GM12891 (cell line): Measurements from ENCODE around the gene NRIP2.

Experiments used
- DNase-seq: peaks from one replicate; pipeline ENCODE4 v3.0.0; 2011; ENCODE audit warnings: low spot score; ENCODE audit not compliant: insufficient read length
- FAIRE-seq: peaks from 2 replicates; lab custom pipeline; 2011; peaks lifted over from hg19 to GRCh38; lab: Jason Lieb, UNC
- PAX5 ChIP-seq: IDR thresholded peaks from 2 replicates; pipeline ENCODE4 v1.6.1; 2011; ENCODE audit warnings: low read length, moderate library complexity, mild to moderate bottlenecking; ENCODE audit not compliant: insufficient read depth, severe bottlenecking
- POLR2A ChIP-seq: IDR thresholded peaks from 2 replicates; pipeline ENCODE4 v1.6.1; 2011; ENCODE audit warnings: low read depth, low read length, control low read depth
- POLR2AphosphoS5 ChIP-seq: IDR thresholded peaks from 2 replicates; pipeline ENCODE4 v1.6.1; 2011; ENCODE audit warnings: low read depth, low read length, control low read depth
- POU2F2 ChIP-seq: IDR thresholded peaks from 2 replicates; pipeline ENCODE4 v1.6.1; 2011; ENCODE audit warnings: low read depth, mild to moderate bottlenecking, control low read depth, low read length, moderate library complexity
- SPI1 ChIP-seq: IDR thresholded peaks from 2 replicates; pipeline ENCODE4 v1.6.1; 2011; ENCODE audit warnings: low read depth, low read length, control low read depth
- TAF1 ChIP-seq: IDR thresholded peaks from 2 replicates; pipeline ENCODE4 v1.6.1; 2011; ENCODE audit warnings: low read depth, low read length, control low read depth

The NRIP2 gene

DNA sequence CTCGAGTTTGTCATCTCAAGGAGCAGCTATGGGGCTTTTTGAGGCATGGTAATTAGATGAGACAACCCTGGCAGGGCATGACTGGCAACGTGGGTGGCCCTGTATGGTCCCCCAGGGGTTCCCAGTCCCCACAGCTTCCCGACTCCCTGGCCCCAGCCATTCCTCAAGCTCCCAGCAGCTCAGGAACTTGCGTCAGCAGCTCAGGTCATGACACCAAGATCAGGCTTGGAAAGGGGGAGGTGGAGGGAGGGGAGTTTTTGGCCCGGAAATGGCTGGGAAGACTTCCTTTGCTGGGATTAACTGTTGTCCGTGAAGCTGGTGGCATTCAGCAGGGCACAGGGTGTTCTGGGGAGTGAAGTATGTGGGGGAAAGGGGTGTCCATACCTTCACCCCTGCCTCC lies 10.4 kb upstream of the NRIP2 start:
- TF ChIP-seq POU2F2 (no peak), POLR2AphosphoS5 (no peak), PAX5 (no peak), POLR2A (no peak), SPI1 (no peak), TAF1 (no peak)
- DNase-seq (no peak), FAIRE-seq (no peak)

DNA sequence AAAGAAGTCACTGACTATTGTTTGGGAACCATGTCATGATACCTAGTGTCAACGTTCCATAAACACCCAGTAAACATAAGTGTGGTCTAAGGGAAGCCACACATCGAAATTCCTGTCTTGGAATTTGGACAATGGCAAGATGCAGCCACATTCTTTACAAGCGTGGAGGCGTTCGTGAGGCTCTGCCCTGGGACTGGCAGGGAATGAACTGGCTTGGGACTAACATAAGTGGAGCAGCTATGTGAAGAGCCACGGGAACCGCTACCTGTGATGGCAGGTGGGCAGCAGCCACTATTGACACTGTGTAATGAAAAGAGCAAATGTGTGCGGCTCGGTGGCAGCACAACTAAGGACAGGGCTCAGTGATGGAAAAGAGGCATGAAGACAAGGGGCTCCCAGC lies 10.0 kb upstream of the NRIP2 start:
- FAIRE-seq: no peak
- DNase-seq: no peak
- TF ChIP-seq TAF1: no peak
- TF ChIP-seq POLR2A: no peak
- TF ChIP-seq PAX5: no peak
- TF ChIP-seq POLR2AphosphoS5: no peak
- no peak for TF ChIP-seq POU2F2
- no peak for TF ChIP-seq SPI1

DNA sequence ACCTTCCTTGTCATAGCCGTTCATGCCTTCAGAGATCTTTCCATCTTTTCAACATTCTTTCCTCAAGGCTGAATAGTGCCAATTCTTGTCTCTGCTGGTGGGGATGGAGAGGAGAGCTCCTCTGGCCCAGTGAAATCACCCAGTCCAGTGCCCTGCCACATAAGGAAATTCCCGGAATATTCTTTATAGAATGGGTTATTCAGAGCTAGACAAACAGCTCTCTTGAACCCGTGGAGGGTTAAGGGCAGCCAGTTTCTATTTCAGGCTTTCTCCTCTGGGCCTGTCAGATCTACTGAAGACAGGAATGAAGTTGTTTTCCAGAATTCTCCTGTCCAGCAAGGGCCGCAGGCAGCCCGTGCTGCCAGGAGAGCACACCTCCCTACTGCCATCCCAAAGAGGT lies 8.1 kb upstream of the NRIP2 start:
- no peak for DNase-seq
- FAIRE-seq: no peak
- no peak for TF ChIP-seq POLR2A
- TF ChIP-seq TAF1: no peak
- no peak for TF ChIP-seq POU2F2
- TF ChIP-seq SPI1: no peak
- TF ChIP-seq PAX5: no peak
- TF ChIP-seq POLR2AphosphoS5: no peak

DNA sequence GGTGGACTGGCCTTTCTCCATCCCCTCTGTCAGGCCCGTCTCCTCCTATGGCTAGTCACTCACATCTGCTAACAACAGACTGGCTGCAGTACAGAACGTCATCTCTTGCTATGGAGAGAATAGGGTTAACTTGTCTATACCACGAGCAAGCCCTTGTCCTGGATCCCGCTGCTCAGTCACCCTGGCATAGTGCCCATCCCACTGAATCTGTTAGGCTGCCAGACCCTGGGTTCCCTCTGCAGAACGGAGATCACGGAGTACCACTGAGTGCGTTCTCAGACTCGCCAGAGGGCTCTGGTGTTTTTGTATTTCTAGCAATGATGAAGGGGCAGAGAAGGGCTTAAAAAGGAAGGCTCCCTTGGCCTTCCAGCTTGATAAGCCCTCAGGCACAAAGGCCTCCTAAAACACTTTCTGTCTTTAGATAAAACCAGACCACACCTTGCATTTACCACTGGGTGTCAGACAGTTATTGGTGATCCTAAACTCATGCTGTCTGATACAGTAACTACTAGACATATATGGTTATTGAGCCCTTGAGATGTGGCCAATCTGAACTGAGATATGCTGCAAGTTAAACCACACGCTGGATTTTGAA lies 6.3 kb upstream of the NRIP2 start:
- no peak for DNase-seq
- TF ChIP-seq POU2F2: no peak
- no peak for TF ChIP-seq PAX5
- no peak for TF ChIP-seq POLR2AphosphoS5
- TF ChIP-seq SPI1: no peak
- TF ChIP-seq POLR2A: no peak
- no peak for FAIRE-seq

DNA sequence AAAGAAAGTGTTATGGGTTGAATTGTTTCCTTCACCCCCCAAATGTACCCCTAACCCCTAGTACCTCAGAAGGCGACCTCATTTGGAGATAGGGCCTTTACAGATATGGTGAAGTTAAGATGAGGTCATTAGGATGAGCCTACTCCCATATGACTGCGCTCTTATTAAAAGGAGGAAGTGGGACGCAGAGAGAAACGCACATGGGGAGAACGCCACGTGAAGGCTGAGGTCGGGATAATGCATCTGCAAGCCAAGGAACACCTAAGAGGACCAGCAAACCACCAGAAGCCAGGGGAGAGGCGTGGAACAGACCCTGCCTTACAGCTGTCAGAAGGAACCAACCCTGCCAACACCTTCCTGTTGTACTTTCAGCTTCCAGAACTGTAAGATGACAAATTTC lies 1.7 kb upstream of the NRIP2 start:
- FAIRE-seq: no peak
- no peak for DNase-seq
- no peak for TF ChIP-seq POLR2AphosphoS5
- peak; percentile 33 for TF ChIP-seq SPI1
- TF ChIP-seq POLR2A: no peak
- no peak for TF ChIP-seq PAX5
- no peak for TF ChIP-seq POU2F2

DNA sequence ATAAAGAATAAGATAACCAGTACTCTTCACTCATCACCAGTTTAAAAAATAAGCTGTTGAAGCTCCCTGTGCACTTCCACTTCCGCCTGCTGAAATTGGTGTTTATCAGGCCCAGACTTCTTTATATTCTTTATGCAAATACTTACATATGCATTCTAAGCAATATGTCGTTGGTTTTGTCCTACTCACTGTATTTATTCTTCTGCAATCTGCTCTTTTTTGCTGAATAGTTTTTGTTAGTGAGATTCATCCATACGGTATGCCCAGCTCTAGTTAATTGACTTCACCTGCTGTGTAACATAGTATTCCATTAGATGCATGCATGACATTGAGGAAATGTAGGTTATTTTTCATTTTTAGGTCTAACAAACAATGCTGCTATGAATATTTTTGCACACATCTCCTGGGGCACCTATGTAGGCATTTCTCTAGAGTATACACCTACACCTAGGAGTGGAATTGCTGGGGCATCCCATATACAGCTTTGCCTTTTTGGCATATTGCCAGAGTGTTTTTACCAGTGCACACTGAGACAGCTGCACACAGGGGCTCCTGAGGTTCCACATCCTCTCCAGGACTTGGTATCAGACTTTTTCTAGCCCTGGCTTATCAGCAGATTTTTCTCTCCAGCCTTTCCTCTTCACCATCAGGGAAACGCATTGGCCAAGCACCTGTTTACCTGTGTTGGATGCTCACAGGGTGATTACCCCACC lies 1.0 kb upstream of the NRIP2 start:
- no peak for DNase-seq
- TF ChIP-seq SPI1 (no peak), POLR2AphosphoS5 (no peak), POU2F2 (no peak), PAX5 (no peak), TAF1 (no peak), POLR2A (no peak)
- FAIRE-seq: no peak

DNA sequence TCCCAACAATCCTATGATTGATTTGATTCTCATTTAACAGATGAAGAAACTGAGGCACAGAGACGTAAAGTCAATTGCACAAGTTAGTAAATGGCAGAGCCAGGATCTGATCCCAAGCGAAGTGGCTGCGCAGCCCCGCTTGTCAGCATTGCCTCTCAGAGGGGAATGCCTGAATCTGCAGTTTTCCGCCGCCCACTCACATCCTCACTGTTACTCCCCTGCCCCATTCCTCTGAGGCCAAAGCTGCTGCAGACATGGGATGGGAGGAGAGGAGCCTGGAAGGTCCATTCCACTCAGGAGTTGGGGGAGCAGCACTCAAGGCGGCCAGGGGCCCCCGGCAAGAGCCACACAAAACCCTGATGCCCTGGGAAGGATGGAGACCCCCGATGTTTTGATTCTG lies 1.0 kb downstream of the NRIP2 start:
- DNase-seq (no peak), FAIRE-seq (no peak)
- TF ChIP-seq POLR2A: no peak
- no peak for TF ChIP-seq PAX5
- no peak for TF ChIP-seq TAF1
- TF ChIP-seq POU2F2: no peak
- no peak for TF ChIP-seq POLR2AphosphoS5
- no peak for TF ChIP-seq SPI1

DNA sequence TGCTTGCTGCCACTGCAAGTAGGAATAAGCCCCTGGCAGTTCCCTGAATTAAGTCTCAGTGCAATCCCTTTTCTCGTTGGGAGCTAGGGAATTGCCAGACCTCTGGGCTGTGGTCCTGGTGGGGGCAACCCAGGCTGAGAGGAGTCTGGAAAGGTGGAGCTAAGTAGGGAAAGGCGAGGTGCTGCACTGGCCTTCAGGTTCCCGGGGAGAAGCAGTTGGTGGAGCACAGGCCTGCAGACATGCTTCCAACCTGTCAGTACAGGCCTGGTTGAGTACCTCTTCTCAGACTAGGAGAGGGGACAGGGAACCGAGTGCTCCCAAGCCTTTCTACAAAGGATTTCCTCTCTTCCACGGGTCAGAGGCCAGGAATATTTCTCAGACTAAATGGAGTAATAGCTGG lies 1.5 kb downstream of the NRIP2 start:
- FAIRE-seq: no peak
- DNase-seq: no peak
- no peak for TF ChIP-seq POLR2AphosphoS5
- no peak for TF ChIP-seq POU2F2
- no peak for TF ChIP-seq PAX5
- TF ChIP-seq TAF1: no peak
- TF ChIP-seq SPI1: no peak
- no peak for TF ChIP-seq POLR2A

DNA sequence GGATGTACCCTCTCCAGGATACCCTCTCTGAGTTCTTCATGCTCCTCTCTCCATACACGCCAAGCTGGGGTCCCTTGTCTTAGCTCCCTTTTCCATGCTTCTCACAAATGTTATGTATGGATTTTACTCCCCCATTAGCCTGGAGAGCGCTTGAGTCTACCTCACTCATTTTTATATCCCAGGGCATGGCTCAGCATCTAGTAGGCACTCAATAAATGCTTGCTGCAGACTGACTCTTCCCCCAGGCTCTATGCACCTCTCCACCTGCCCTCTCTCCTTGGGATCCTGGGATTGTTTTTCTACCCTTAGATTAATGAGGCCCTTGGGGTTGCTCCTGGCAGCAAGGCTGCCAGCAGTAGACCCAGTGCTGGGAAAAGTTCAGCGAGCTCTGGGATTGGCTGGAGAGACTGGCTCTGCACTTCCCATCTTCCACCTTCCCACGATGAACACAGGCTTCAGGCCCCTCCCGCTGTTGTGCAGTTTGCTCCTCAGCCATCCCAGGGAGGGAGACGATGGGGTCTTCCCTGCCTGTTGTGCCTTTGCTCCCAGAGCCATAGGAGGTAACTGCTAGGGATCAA lies 2.2 kb downstream of the NRIP2 start:
- DNase-seq (no peak), FAIRE-seq (no peak)
- no peak for TF ChIP-seq POLR2A

DNA sequence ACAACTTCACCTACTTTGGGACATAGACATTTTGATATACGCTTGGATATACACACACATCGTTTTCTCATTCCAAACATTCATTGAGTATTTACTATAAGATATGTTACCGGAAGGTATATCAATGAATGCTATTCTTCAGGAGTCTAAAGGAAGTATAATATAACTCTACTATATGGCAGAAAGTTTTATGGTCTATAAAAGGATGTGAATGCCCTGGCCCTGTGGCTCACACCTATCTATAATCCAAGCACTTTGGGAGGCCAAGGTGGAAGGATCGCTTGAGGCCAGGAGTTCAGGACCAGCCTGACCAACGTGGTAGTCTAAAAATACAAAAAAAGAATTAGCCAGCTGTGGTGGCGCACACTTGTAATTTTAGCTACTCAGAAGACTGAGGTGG lies 5.6 kb downstream of the NRIP2 start:
- no peak for TF ChIP-seq SPI1
- no peak for TF ChIP-seq PAX5
- no peak for DNase-seq
- no peak for FAIRE-seq
